HepG2 (cell line): ENCODE measurements around the gene FFAR4. TPM values are rescaled to one million over a fixed set of nuclear protein-coding genes. Genes with fewer than 3 reads are reported as not detected.

Experiments
- CC2D1A ChIP-seq: sonication (generic); formaldehyde crosslinking; IDR thresholded peaks from 2 replicates; pipeline ENCODE4 v1.8.1; 2023; ENCODE audit warnings: mild to moderate bottlenecking, missing genetic modification reagents
- FOSL2 ChIP-seq: sonication (generic); formaldehyde crosslinking; IDR thresholded peaks from 2 replicates; pipeline ENCODE4 v1.4.0; 2020; ENCODE audit warnings: missing genetic modification reagents
- GTF2F1 ChIP-seq: fragments of 150-350 bp; IDR thresholded peaks from 2 replicates; pipeline ENCODE4 v1.6.1; 2014; ENCODE audit warnings: low read length
- KDM1A ChIP-seq: IDR thresholded peaks from 2 replicates; pipeline ENCODE4 v1.6.1; 2016; ENCODE audit warnings: missing compliant biosample characterization
- KLF15 ChIP-seq: sonication (generic); formaldehyde crosslinking; IDR thresholded peaks from 2 replicates; pipeline ENCODE4 v1.8.1; 2023; ENCODE audit warnings: borderline replicate concordance, mild to moderate bottlenecking, inconsistent platforms, missing genetic modification reagents, mixed read lengths
- MED8 ChIP-seq: sonication (generic); formaldehyde crosslinking; IDR thresholded peaks from 2 replicates; pipeline ENCODE4 v1.8.1; 2023; ENCODE audit warnings: mild to moderate bottlenecking, missing genetic modification reagents; ENCODE audit not compliant: insufficient replicate concordance
- PRDM4 ChIP-seq: sonication (generic); formaldehyde crosslinking; IDR thresholded peaks from 2 replicates; pipeline ENCODE4 v1.9.0; 2021; ENCODE audit warnings: missing genetic modification reagents, borderline replicate concordance
- TEF ChIP-seq: sonication (generic); formaldehyde crosslinking; IDR thresholded peaks from 2 replicates; pipeline ENCODE4 v1.5.0; 2020; ENCODE audit warnings: missing genetic modification reagents
- TFDP1 ChIP-seq: IDR thresholded peaks from 2 replicates; pipeline ENCODE4 v1.6.1; 2016; ENCODE audit warnings: missing compliant biosample characterization, missing genetic modification reagents, borderline replicate concordance
- TRAFD1 ChIP-seq: sonication (generic); formaldehyde crosslinking; IDR thresholded peaks from 2 replicates; pipeline ENCODE4 v1.5.1; 2020; ENCODE audit warnings: missing genetic modification reagents, mild to moderate bottlenecking, borderline replicate concordance
- ZNF280B ChIP-seq: sonication (generic); formaldehyde crosslinking; IDR thresholded peaks from 2 replicates; pipeline ENCODE4 v1.5.0; 2020; ENCODE audit warnings: missing genetic modification reagents, mild to moderate bottlenecking, borderline replicate concordance
- ZNF318 ChIP-seq: sonication (generic); formaldehyde crosslinking; IDR thresholded peaks from 2 replicates; pipeline ENCODE4 v1.4.0; 2020; ENCODE audit warnings: mild to moderate bottlenecking, missing genetic modification reagents
- polyA plus RNA-seq, 8 experiments: library from polyadenylated mRNA; depleted of rRNA in 3 of 8; stranded (reverse) in 7 of 8; unstranded in 1 of 8; fragments of >200 nt; fragmentation: Illumina TruSeq in 4 of 8; extraction: Trizol in 4 of 8; gene quantifications; 2 replicates each; pipeline versions ENCODE4 v1.2.1 to v1.2.3, GENCODE V29; 2011 to 2016; ENCODE audit warnings: low read depth in 4 of 8, missing spikeins in 1 of 8, mixed read lengths in 1 of 8; ENCODE audit not compliant: insufficient read depth in 1 of 8
- total RNA-seq, 5 experiments: library from RNA; depleted of rRNA; stranded (reverse); fragments of >200 nt; fragmentation: Illumina TruSeq; extraction: Trizol; gene quantifications; 2 replicates each; pipeline ENCODE4 v1.2.3, GENCODE V29; 2016; ENCODE audit warnings: low read depth in 1 of 5

FFAR4 gene
- total and polyA plus RNA-seq, 2 of the 13 experiments (the other 11 are each of a cell fraction or from before 2014, with no cell fraction given), result 0.09 TPM; not detected in 1

- TF ChIP-seq ZNF318 (CRISPR knock-in tag), result no peak
- TF ChIP-seq PRDM4 (CRISPR knock-in tag), result no peak
- TF ChIP-seq FOSL2 (CRISPR knock-in tag), result peak; percentile 97
- TF ChIP-seq KLF15 (CRISPR knock-in tag), result 0 out of 2 replicates have a peak, but pooled peaks have one; percentile 63
- peak; percentile 83 for TF ChIP-seq MED8 (CRISPR knock-in tag)
- TF ChIP-seq GTF2F1, result peak; percentile 80; the same call in 1 of the 2 replicates
- peak; percentile 59; the same call in 1 of the 2 replicates for TF ChIP-seq TFDP1
- TF ChIP-seq TRAFD1, result no peak
- TF ChIP-seq ZNF280B (CRISPR knock-in tag), result peak; percentile 90
- TF ChIP-seq TEF (CRISPR knock-in tag), result peak; percentile 98
- no peak for TF ChIP-seq CC2D1A (CRISPR knock-in tag)
- no peak for TF ChIP-seq KDM1A (CRISPR knock-in tag)
These were observed 34.8 kb downstream of the FFAR4 start, which contains the start of gene RBP4 (continued) for GRCh38 chr10:93601146-93601773.
